Heart left ventricle (tissue), 13 donors: ENCODE results near the gene NME7.

Experiments used
- CTCF ChIP-seq, 12 donors: fragments of 200-600 bp; sonication (generic) in 4 of 12; IDR thresholded peaks; one replicate each; pipeline versions ENCODE4 v1.5.0 to v1.8.0; 2018 to 2022; ENCODE audit warnings: antibody characterized with exemption in 12 of 12, mild to moderate bottlenecking in 5 of 12
- POLR2A ChIP-seq, 2 donors: fragments of 450-650 bp; IDR thresholded peaks; one replicate each; pipeline ENCODE4 v1.6.1; 2017; ENCODE audit warnings: antibody characterized with exemption in 2 of 2, mild to moderate bottlenecking in 2 of 2, moderate library complexity in 2 of 2
- donor health status: ischemic (EF 13 %, LVEDD 7.1; RV severe dilation, severe dysfunction).
- donor health status: DM: no; HTN: yes; CAD: no.
- donor health status: DM: no; HTN: no; CAD: no.
- donor health status: ischemic (EF 25% LVEDD 6.9; RV normal size, moderate dysfunction).
- donor health status: ischemic (EF 25% LVEDD 5.7; RV mildly dilated, moderate dysfunction).
- donor health status: ischemic (EF 35%, LVEDD 5.7; RV mildly dilated, moderate dysfunction).
- donor health status: nonischemic (EF 11% LVEDD 7.7; RV severe dilation, severe dysfunction).
- donor health status: DM: yes; HTN: yes; CAD: no.
- donor health status: PGD.
- donor health status: ischemic (EF 29% LVEDD 5.4; RV normal size, mild dysfunction).
- donor health status: nonischemic (EF 23%, LVEDD 6.1; RV moderate dilation, normal function).

- TF ChIP-seq CTCF (IDR thresholded peaks at IDR 0.05) (no peak), POLR2A (IDR thresholded peaks at IDR 0.05) (no peak)
Observed at GRCh38 chr1:169155675-169156074, 211.9 kb downstream of the NME7 start.
